SK-N-SH treated with all-trans-retinoic acid at 6 μM for 48 hours (cell line): Measurements from ENCODE around the gene NRBF2.

Experiments
- ARNTL ChIP-seq: fragments of 450-650 bp; formaldehyde crosslinking; IDR thresholded peaks from 2 replicates; pipeline ENCODE4 v1.5.0; 2020; ENCODE audit warnings: low read depth, mild to moderate bottlenecking, moderate library complexity, borderline replicate concordance
- ESRRG ChIP-seq: fragments of 250-450 bp; sonication (Bioruptor Pico); IDR thresholded peaks from 2 replicates; pipeline ENCODE4 v1.6.1; 2021; ENCODE audit warnings: mild to moderate bottlenecking
- ZNF70 ChIP-seq: fragments of 450-650 bp; formaldehyde crosslinking; IDR thresholded peaks from 2 replicates; pipeline ENCODE4 v1.5.0; 2020; ENCODE audit warnings: mild to moderate bottlenecking, moderate library complexity
- ZNF8 ChIP-seq: fragments of 450-650 bp; formaldehyde crosslinking; IDR thresholded peaks from 2 replicates; pipeline ENCODE4 v1.5.0; 2020; ENCODE audit warnings: mild to moderate bottlenecking, moderate library complexity
- TF ChIP-seq, protein P1 (sequence below): fragments of 250-450 bp; sonication (Bioruptor Pico); IDR thresholded peaks from 2 replicates; pipeline ENCODE4 v1.5.1; 2020; ENCODE audit warnings: low read depth, mild to moderate bottlenecking, moderate library complexity
- TF ChIP-seq, protein P2 (sequence below): fragments of 250-450 bp; sonication (Bioruptor Pico); IDR thresholded peaks from 2 replicates; pipeline ENCODE4 v1.5.0; 2020; ENCODE audit warnings: mild to moderate bottlenecking, moderate library complexity
- TF ChIP-seq, protein P3 (sequence below): fragments of 250-450 bp; sonication (Bioruptor Pico); IDR thresholded peaks from 2 replicates; pipeline ENCODE4 v1.8.0; 2020; ENCODE audit warnings: mild to moderate bottlenecking, moderate library complexity, borderline replicate concordance

DNA sequence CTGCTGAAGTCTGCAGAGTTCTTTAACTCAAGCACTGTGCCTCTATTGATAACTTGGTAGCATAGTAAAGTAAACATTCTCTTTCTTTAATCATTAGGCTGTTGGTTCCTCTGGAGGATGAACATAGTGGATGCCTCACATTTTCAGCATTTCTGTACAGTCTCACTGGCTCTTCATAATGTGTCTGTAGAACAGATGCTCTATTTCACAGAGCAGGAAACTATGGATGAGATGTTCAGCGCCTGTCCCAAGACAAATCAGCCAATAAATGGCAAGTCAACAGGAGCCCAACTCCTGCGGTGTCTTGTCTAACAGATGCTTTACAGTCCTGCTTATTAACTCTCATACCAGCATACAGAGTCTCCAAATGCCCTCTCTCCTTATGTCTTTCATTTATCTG, 36.5 kb downstream of the NRBF2 start:
- TF ChIP-seq ARNTL (no peak), ZNF70 (no peak), ESRRG (no peak), ZNF8 (CRISPR knock-in tag) (no peak)
- TF ChIP-seq, protein P1, sequence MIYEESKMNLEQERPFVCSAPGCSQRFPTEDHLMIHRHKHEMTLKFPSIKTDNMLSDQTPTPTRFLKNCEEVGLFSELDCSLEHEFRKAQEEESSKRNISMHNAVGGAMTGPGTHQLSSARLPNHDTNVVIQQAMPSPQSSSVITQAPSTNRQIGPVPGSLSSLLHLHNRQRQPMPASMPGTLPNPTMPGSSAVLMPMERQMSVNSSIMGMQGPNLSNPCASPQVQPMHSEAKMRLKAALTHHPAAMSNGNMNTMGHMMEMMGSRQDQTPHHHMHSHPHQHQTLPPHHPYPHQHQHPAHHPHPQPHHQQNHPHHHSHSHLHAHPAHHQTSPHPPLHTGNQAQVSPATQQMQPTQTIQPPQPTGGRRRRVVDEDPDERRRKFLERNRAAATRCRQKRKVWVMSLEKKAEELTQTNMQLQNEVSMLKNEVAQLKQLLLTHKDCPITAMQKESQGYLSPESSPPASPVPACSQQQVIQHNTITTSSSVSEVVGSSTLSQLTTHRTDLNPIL (CRISPR knock-in tag): no peak
- TF ChIP-seq, protein P2, sequence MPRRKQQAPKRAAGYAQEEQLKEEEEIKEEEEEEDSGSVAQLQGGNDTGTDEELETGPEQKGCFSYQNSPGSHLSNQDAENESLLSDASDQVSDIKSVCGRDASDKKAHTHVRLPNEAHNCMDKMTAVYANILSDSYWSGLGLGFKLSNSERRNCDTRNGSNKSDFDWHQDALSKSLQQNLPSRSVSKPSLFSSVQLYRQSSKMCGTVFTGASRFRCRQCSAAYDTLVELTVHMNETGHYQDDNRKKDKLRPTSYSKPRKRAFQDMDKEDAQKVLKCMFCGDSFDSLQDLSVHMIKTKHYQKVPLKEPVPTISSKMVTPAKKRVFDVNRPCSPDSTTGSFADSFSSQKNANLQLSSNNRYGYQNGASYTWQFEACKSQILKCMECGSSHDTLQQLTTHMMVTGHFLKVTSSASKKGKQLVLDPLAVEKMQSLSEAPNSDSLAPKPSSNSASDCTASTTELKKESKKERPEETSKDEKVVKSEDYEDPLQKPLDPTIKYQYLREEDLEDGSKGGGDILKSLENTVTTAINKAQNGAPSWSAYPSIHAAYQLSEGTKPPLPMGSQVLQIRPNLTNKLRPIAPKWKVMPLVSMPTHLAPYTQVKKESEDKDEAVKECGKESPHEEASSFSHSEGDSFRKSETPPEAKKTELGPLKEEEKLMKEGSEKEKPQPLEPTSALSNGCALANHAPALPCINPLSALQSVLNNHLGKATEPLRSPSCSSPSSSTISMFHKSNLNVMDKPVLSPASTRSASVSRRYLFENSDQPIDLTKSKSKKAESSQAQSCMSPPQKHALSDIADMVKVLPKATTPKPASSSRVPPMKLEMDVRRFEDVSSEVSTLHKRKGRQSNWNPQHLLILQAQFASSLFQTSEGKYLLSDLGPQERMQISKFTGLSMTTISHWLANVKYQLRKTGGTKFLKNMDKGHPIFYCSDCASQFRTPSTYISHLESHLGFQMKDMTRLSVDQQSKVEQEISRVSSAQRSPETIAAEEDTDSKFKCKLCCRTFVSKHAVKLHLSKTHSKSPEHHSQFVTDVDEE (CRISPR knock-in tag): no peak
- TF ChIP-seq, protein P3, sequence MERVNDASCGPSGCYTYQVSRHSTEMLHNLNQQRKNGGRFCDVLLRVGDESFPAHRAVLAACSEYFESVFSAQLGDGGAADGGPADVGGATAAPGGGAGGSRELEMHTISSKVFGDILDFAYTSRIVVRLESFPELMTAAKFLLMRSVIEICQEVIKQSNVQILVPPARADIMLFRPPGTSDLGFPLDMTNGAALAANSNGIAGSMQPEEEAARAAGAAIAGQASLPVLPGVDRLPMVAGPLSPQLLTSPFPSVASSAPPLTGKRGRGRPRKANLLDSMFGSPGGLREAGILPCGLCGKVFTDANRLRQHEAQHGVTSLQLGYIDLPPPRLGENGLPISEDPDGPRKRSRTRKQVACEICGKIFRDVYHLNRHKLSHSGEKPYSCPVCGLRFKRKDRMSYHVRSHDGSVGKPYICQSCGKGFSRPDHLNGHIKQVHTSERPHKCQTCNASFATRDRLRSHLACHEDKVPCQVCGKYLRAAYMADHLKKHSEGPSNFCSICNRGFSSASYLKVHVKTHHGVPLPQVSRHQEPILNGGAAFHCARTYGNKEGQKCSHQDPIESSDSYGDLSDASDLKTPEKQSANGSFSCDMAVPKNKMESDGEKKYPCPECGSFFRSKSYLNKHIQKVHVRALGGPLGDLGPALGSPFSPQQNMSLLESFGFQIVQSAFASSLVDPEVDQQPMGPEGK (CRISPR knock-in tag): no peak
